Smooth muscle cell (in vitro differentiated cells): Measurements from ENCODE around the gene MTUS2. TPM values are rescaled to one million over a fixed set of nuclear protein-coding genes. Genes with fewer than 3 reads are reported as not detected.
A peak's percentile ranks its signal among the peaks of the same experiment; 100 is the strongest.

Experiments used
- DNase-seq: peaks from one replicate; lab custom pipeline; 2025; ENCODE audit not compliant: unreplicated experiment; lab: John Stamatoyannopoulos, UW
- H2AFZ ChIP-seq: fragments of 200-600 bp; sonication (generic); 2 replicates; pipeline ENCODE4 v1.6.0; 2016; ENCODE audit warnings: antibody characterized with exemption, low read depth, mild to moderate bottlenecking
- H3F3A ChIP-seq: fragments of 200-600 bp; sonication (generic); 2 replicates; pipeline ENCODE4 v1.6.0; 2017; ENCODE audit warnings: antibody characterized with exemption, low read depth
- H3K27ac ChIP-seq: fragments of 200-600 bp; sonication (generic); 2 replicates; pipeline ENCODE4 v1.5.1; 2016; ENCODE audit warnings: low read depth, mild to moderate bottlenecking
- H3K27me3 ChIP-seq: fragments of 200-600 bp; sonication (generic); 2 replicates; pipeline ENCODE4 v1.6.1; 2016; ENCODE audit warnings: low read depth, mild to moderate bottlenecking
- H3K36me3 ChIP-seq: fragments of 200-600 bp; sonication (generic); 2 replicates; pipeline ENCODE4 v1.5.1; 2016; ENCODE audit warnings: low read depth
- H3K4me1 ChIP-seq: fragments of 200-600 bp; sonication (generic); 2 replicates; pipeline ENCODE4 v1.5.1; 2016; ENCODE audit warnings: low read depth
- H3K4me2 ChIP-seq: fragments of 200-600 bp; sonication (generic); 2 replicates; pipeline ENCODE4 v1.6.0; 2016; ENCODE audit warnings: mild to moderate bottlenecking
- H3K4me3 ChIP-seq: fragments of 200-600 bp; sonication (generic); 2 replicates; pipeline ENCODE4 v1.5.1; 2016; ENCODE audit warnings: mild to moderate bottlenecking
- H3K79me2 ChIP-seq: fragments of 200-600 bp; sonication (generic); 2 replicates; pipeline ENCODE4 v1.6.0; 2016; ENCODE audit warnings: low read depth, mild to moderate bottlenecking
- H3K9ac ChIP-seq: fragments of 200-600 bp; sonication (generic); 2 replicates; pipeline ENCODE4 v1.6.0; 2016; ENCODE audit warnings: low read depth
- H3K9me3 ChIP-seq: fragments of 200-600 bp; sonication (generic); replicated peaks from 2 replicates; pipeline ENCODE4 v1.5.1; 2016; ENCODE audit warnings: low read depth
- H4K20me1 ChIP-seq: fragments of 200-600 bp; sonication (generic); 2 replicates; pipeline ENCODE4 v1.6.0; 2016; ENCODE audit warnings: low read depth
- CTCF ChIP-seq: fragments of 200-600 bp; sonication (generic); IDR thresholded peaks from 2 replicates; pipeline ENCODE4 v1.5.1; 2017; ENCODE audit warnings: borderline replicate concordance, mild to moderate bottlenecking, antibody characterized with exemption; ENCODE audit not compliant: insufficient read depth, poor library complexity, severe bottlenecking
- WGBS: methylation state at CpG from one replicate; pipeline ENCODE4 v1.1.7; 2016; ENCODE audit warnings: low lambda C conversion rate; 5-methylcytosine and 5-hydroxymethylcytosine counted together
- polyA plus RNA-seq: library from polyadenylated mRNA; unstranded; fragments of >200 nt; fragmentation: Nextera tagmentation; extraction: Ambion mirVana; gene quantifications from 2 replicates; pipeline ENCODE4 v1.2.1, GENCODE V29; 2016
- total RNA-seq: library from RNA; depleted of rRNA; stranded (reverse); fragments of >200 nt; gene quantifications from 2 replicates; pipeline ENCODE4 v1.2.3, GENCODE V29; 2014

MTUS2 gene
- total and polyA plus RNA-seq, 2 experiments from 2014 or later = 0.06 to 0.63 TPM

GRCh38 chr13:29140277-29140676 lies 320.1 kb downstream of the MTUS2 start:
- DNase-seq = no peak
- Histone ChIP-seq H3K4me2 (peak overlapping the region; percentile 50), H3K9me3 (no peaks in the 10 kb centered on the region), H3K4me1 (no peaks in the 10 kb centered on the region), H3K9ac (no peak overlapping the region), H3F3A (no peaks in the 10 kb centered on the region), H3K79me2 (no peaks in the 10 kb centered on the region), H3K27ac (peak overlapping the region; percentile 36), H3K36me3 (no peaks in the 10 kb centered on the region), H3K27me3 (no peaks in the 10 kb centered on the region), H2AFZ (peak overlapping the region; percentile 11), H4K20me1 (no peaks in the 10 kb centered on the region), H3K4me3 (no peak overlapping the region)
- TF ChIP-seq CTCF = no peak
- 15% methylated on average over 4 of the region's 4 CpGs for WGBS

GRCh38 chr13:29143847-29144246 lies 323.7 kb downstream of the MTUS2 start:
- no peaks in the 10 kb centered on the region for H3K9me3 ChIP-seq
- H3K4me3 ChIP-seq = no peak overlapping the region
- DNase-seq = no peak
- H3K36me3 ChIP-seq = no peaks in the 10 kb centered on the region
- no peaks in the 10 kb centered on the region for H3K27me3 ChIP-seq
- TF ChIP-seq CTCF = no peak
- H3K4me2 ChIP-seq = no peak overlapping the region
- no peaks in the 10 kb centered on the region for H3K79me2 ChIP-seq
- H4K20me1 ChIP-seq = no peaks in the 10 kb centered on the region
- no peak overlapping the region for H2AFZ ChIP-seq
- WGBS = 61% methylated on average over 1 of the region's 1 CpG
- no peak overlapping the region for H3K27ac ChIP-seq
- no peaks in the 10 kb centered on the region for H3K4me1 ChIP-seq
- no peaks in the 10 kb centered on the region for H3F3A ChIP-seq
- H3K9ac ChIP-seq = no peak overlapping the region

- H3K79me2 ChIP-seq = no peaks in the 10 kb centered on the region
- no peak for TF ChIP-seq CTCF
- no peak overlapping the region for H3K4me3 ChIP-seq
- H3K9me3 ChIP-seq = no peaks in the 10 kb centered on the region
- no peak overlapping the region for H2AFZ ChIP-seq
- WGBS = 81% methylated on average over 2 of the region's 2 CpGs
- no peak for DNase-seq
- H3K9ac ChIP-seq = no peak overlapping the region
- no peaks in the 10 kb centered on the region for H3F3A ChIP-seq
- H3K4me2 ChIP-seq = no peak overlapping the region
- H3K27me3 ChIP-seq = peaks cover 8% of the 10 kb centered on the region
- H4K20me1 ChIP-seq = no peaks in the 10 kb centered on the region
- H3K36me3 ChIP-seq = no peaks in the 10 kb centered on the region
- no peaks in the 10 kb centered on the region for H3K4me1 ChIP-seq
- no peak overlapping the region for H3K27ac ChIP-seq
Measured at GRCh38 chr13:29154390-29154789, 334.3 kb downstream of the MTUS2 start.

GRCh38 chr13:29156136-29156535 lies 336.0 kb downstream of the MTUS2 start:
- H3F3A ChIP-seq = no peaks in the 10 kb centered on the region
- H3K4me2 ChIP-seq = no peak overlapping the region
- no peaks in the 10 kb centered on the region for H3K4me1 ChIP-seq
- no peak overlapping the region for H3K9ac ChIP-seq
- H3K79me2 ChIP-seq = no peaks in the 10 kb centered on the region
- no peak overlapping the region for H3K4me3 ChIP-seq
- no peak overlapping the region for H2AFZ ChIP-seq
- 0% methylated on average over 1 of the region's 1 CpG for WGBS
- no peak for TF ChIP-seq CTCF
- no peaks in the 10 kb centered on the region for H4K20me1 ChIP-seq
- no peak for DNase-seq
- H3K36me3 ChIP-seq = no peaks in the 10 kb centered on the region
- H3K27me3 ChIP-seq = peaks cover 8% of the 10 kb centered on the region
- H3K9me3 ChIP-seq = no peaks in the 10 kb centered on the region
- H3K27ac ChIP-seq = no peak overlapping the region
